HepG2 (cell line): ENCODE results near the gene GRIA2. TPM values are rescaled to one million over a fixed set of nuclear protein-coding genes. Genes with fewer than 3 reads are reported as not detected.

Experiments used
- ATAC-seq: fragments of 200-7000 bp; cut with Tn5 transposase; 3 replicates; pipeline ENCODE4 v1.9.1; 2020; ENCODE audit warnings: mild to moderate bottlenecking, moderate library complexity
- BruUV-seq: library from RNA; stranded (reverse); fragments of 400-500 nt; replicated peaks from 2 replicates; lab custom pipeline; 2021; lab: Mats Ljungman, UMichigan
- CTCF ChIA-PET: fragments of 300-600 bp; formaldehyde crosslinking; extraction: SDS; loops from one replicate; lab custom pipeline; 2021; ENCODE audit warnings: low total read pairs, inconsistent platforms, low intra/inter-chr PET ratio; lab: Yijun Ruan, JAX
- POLR2A ChIA-PET: fragments of 350-600 bp; sonication (Branson Sonifier 250); formaldehyde crosslinking; loops from one replicate; lab custom pipeline; 2020; ENCODE audit warnings: antibody characterized with exemption, inconsistent platforms; lab: Yijun Ruan, JAX
- DNase-seq: peaks from one replicate; pipeline ENCODE4 v3.0.0-alpha.2; 2015; ENCODE audit warnings: low spot score
- FAIRE-seq: peaks from 3 replicates; lab custom pipeline; 2011; peaks lifted over from hg19 to GRCh38; lab: Jason Lieb, UNC
- H2AFZ ChIP-seq: one replicate; pipeline ENCODE4 v1.6.1; 2011; ENCODE audit warnings: low read length, inconsistent platforms
- H3K27ac ChIP-seq: fragments of 300-600 bp; 3 replicates; pipeline ENCODE4 v1.8.0; 2011; ENCODE audit warnings: mixed run types, mild to moderate bottlenecking, mixed read lengths, low read length, inconsistent platforms; ENCODE audit not compliant: insufficient read depth; ENCODE audit errors: extremely low read length
- H3K27me3 ChIP-seq, 2 experiments: fragments of 200-600 bp in 1 of 2; 2 replicates in 1 of 2; 3 replicates in 1 of 2; pipeline versions ENCODE4 v1.6.0 to v1.8.0; 2011; ENCODE audit warnings: low read length in 2 of 2, mild to moderate bottlenecking in 2 of 2, moderate library complexity in 2 of 2, inconsistent platforms in 1 of 2; ENCODE audit not compliant: insufficient read depth in 2 of 2, control insufficient read depth in 1 of 2
- H3K36me3 ChIP-seq, 2 experiments: fragments of 200-600 bp in 1 of 2; replicated peaks in 1 of 2; 2 replicates in 1 of 2; 3 replicates in 1 of 2; pipeline versions ENCODE4 v1.5.1 to v1.8.0; 2011; ENCODE audit warnings: low read length in 2 of 2, inconsistent platforms in 1 of 2; ENCODE audit not compliant: insufficient read depth in 2 of 2, control insufficient read depth in 1 of 2
- H3K4me1 ChIP-seq: 2 replicates; pipeline ENCODE4 v1.5.1; 2012; ENCODE audit warnings: low read length, inconsistent platforms; ENCODE audit not compliant: insufficient read depth
- H3K4me2 ChIP-seq: 2 replicates; pipeline ENCODE4 v1.6.0; 2011; ENCODE audit warnings: low read depth, low read length, inconsistent platforms
- H3K4me3 ChIP-seq, 3 experiments: fragments of 200-600 bp in 1 of 3; sonication (generic), shearing (Covaris generic) in 1 of 3; replicated peaks in 1 of 3; 2 replicates each; pipeline ENCODE4 v1.5.1; 2011 to 2016; ENCODE audit warnings: low read length in 3 of 3, inconsistent platforms in 2 of 3, low read depth in 2 of 3, mild to moderate bottlenecking in 2 of 3, control low read depth in 1 of 3, mixed read lengths in 1 of 3; ENCODE audit not compliant: insufficient read depth in 1 of 3
- H3K79me2 ChIP-seq: one replicate; pipeline ENCODE4 v1.6.1; 2011; ENCODE audit warnings: low read length, inconsistent platforms; ENCODE audit not compliant: insufficient read depth
- H3K9ac ChIP-seq: 2 replicates; pipeline ENCODE4 v1.6.0; 2011; ENCODE audit warnings: mild to moderate bottlenecking, low read depth, low read length, inconsistent platforms; ENCODE audit not compliant: insufficient read depth
- H3K9me3 ChIP-seq: 2 replicates; pipeline ENCODE4 v1.5.1; 2012; ENCODE audit warnings: mild to moderate bottlenecking, low read length
- H4K20me1 ChIP-seq: 2 replicates; pipeline ENCODE4 v1.6.0; 2011; ENCODE audit warnings: inconsistent platforms, mild to moderate bottlenecking, low read length, moderate library complexity; ENCODE audit not compliant: insufficient read depth
- ARNT ChIP-seq: fragments of 450-650 bp; IDR thresholded peaks from 2 replicates; pipeline ENCODE4 v1.6.1; 2017
- EED ChIP-seq: sonication (generic); formaldehyde crosslinking; IDR thresholded peaks from 2 replicates; pipeline ENCODE4 v1.5.0; 2020; ENCODE audit warnings: mild to moderate bottlenecking, missing genetic modification reagents
- GLMP ChIP-seq: sonication (generic); formaldehyde crosslinking; IDR thresholded peaks from 2 replicates; pipeline ENCODE4 v1.9.0; 2021; ENCODE audit warnings: missing genetic modification reagents, mild to moderate bottlenecking, borderline replicate concordance
- HDAC6 ChIP-seq: fragments of 200-600 bp; sonication (generic); IDR thresholded peaks from 2 replicates; pipeline ENCODE4 v1.7.0; 2017; ENCODE audit warnings: mild to moderate bottlenecking, antibody characterized with exemption, low read length, low read depth
- HOXA7 ChIP-seq: sonication (generic); formaldehyde crosslinking; IDR thresholded peaks from 2 replicates; pipeline ENCODE4 v1.8.1; 2022; ENCODE audit warnings: mild to moderate bottlenecking, missing genetic modification reagents, moderate library complexity
- HOXA9 ChIP-seq: sonication (generic); formaldehyde crosslinking; IDR thresholded peaks from 2 replicates; pipeline ENCODE4 v1.8.1; 2022; ENCODE audit warnings: missing genetic modification reagents, mild to moderate bottlenecking, moderate library complexity, borderline replicate concordance
- NCOA2 ChIP-seq: sonication (generic); formaldehyde crosslinking; IDR thresholded peaks from 2 replicates; pipeline ENCODE4 v1.8.0; 2022; ENCODE audit warnings: inconsistent platforms
- NONO ChIP-seq, 2 experiments: fragments of 450-650 bp in 1 of 2; sonication (generic) in 1 of 2; formaldehyde crosslinking in 1 of 2; IDR thresholded peaks in 1 of 2; conservative IDR thresholded peaks in 1 of 2; 2 replicates each; pipeline versions ENCODE4 v1.6.1 to v1.8.0; 2017 to 2022; ENCODE audit warnings: mild to moderate bottlenecking in 1 of 2, missing genetic modification reagents in 1 of 2, moderate library complexity in 1 of 2
- NR2F1 ChIP-seq, 2 experiments: fragments of 450-650 bp in 1 of 2; formaldehyde crosslinking in 1 of 2; IDR thresholded peaks; 2 replicates each; pipeline versions ENCODE4 v1.5.0 to v1.6.1; 2016 to 2020; ENCODE audit warnings: mild to moderate bottlenecking in 1 of 2, missing compliant biosample characterization in 1 of 2, missing genetic modification reagents in 1 of 2, moderate library complexity in 1 of 2
- PBX3 ChIP-seq: sonication (generic); formaldehyde crosslinking; IDR thresholded peaks from 2 replicates; pipeline ENCODE4 v1.8.1; 2023; ENCODE audit warnings: missing genetic modification reagents, inconsistent platforms, borderline replicate concordance
- PHF8 ChIP-seq: sonication (generic); formaldehyde crosslinking; IDR thresholded peaks from 2 replicates; pipeline ENCODE4 v1.5.0; 2020; ENCODE audit warnings: missing genetic modification reagents
- STAT6 ChIP-seq: sonication (generic); formaldehyde crosslinking; IDR thresholded peaks from 2 replicates; pipeline ENCODE4 v1.4.0; 2020; ENCODE audit warnings: missing genetic modification reagents, mild to moderate bottlenecking, borderline replicate concordance
- TBL1XR1 ChIP-seq: fragments of 150-350 bp; IDR thresholded peaks from 2 replicates; pipeline ENCODE4 v1.6.1; 2014; ENCODE audit warnings: borderline replicate concordance, low read length; ENCODE audit not compliant: partially characterized antibody
- TCF12 ChIP-seq, 2 experiments: fragments of 450-650 bp in 1 of 2; sonication (generic) in 1 of 2; formaldehyde crosslinking in 1 of 2; IDR thresholded peaks; 2 replicates each; pipeline versions ENCODE4 v1.6.1 to v1.8.0; 2017 to 2022; ENCODE audit warnings: antibody characterized with exemption in 1 of 2, mild to moderate bottlenecking in 1 of 2, missing genetic modification reagents in 1 of 2, moderate library complexity in 1 of 2
- ZBTB8A ChIP-seq: sonication (generic); formaldehyde crosslinking; IDR thresholded peaks from 2 replicates; pipeline ENCODE4 v1.4.0; 2020; ENCODE audit warnings: mild to moderate bottlenecking, low read depth, missing genetic modification reagents, borderline replicate concordance
- ZNF672 ChIP-seq: sonication (generic); formaldehyde crosslinking; IDR thresholded peaks from 2 replicates; pipeline ENCODE4 v1.8.1; 2022; ENCODE audit warnings: missing genetic modification reagents
- ZSCAN22 ChIP-seq: sonication (generic); formaldehyde crosslinking; IDR thresholded peaks from 2 replicates; pipeline ENCODE4 v1.4.0; 2020; ENCODE audit warnings: mild to moderate bottlenecking, missing genetic modification reagents
- WGBS: methylation state at CpG from one replicate; pipeline ENCODE4 v1.1.6; 2017; ENCODE audit warnings: low lambda C conversion rate; 5-methylcytosine and 5-hydroxymethylcytosine counted together
- in situ Hi-C: cut with HindIII; loops from 2 replicates; pipeline ENCODE4 v1.10.0; 2017; ENCODE audit warnings: low pct_unique_long_range_greater_than_20kb; ENCODE audit not compliant: extremely low pct_ligation_motif_present
- intact Hi-C: fragments of 100-400 bp; cut with micrococcal nuclease; formaldehyde crosslinking; loops from one replicate; pipeline ENCODE4 v1.10.0; 2022; ENCODE audit not compliant: unreplicated experiment
- polyA plus RNA-seq, 8 experiments: library from polyadenylated mRNA; depleted of rRNA in 3 of 8; stranded (reverse) in 7 of 8; unstranded in 1 of 8; fragments of >200 nt; fragmentation: Illumina TruSeq in 4 of 8; extraction: Trizol in 4 of 8; gene quantifications; 2 replicates each; pipeline versions ENCODE4 v1.2.1 to v1.2.3, GENCODE V29; 2011 to 2016; ENCODE audit warnings: low read depth in 4 of 8, missing spikeins in 1 of 8, mixed read lengths in 1 of 8; ENCODE audit not compliant: insufficient read depth in 1 of 8
- total RNA-seq, 5 experiments: library from RNA; depleted of rRNA; stranded (reverse); fragments of >200 nt; fragmentation: Illumina TruSeq; extraction: Trizol; gene quantifications; 2 replicates each; pipeline ENCODE4 v1.2.3, GENCODE V29; 2016; ENCODE audit warnings: low read depth in 1 of 5

Gene GRIA2
- total and polyA plus RNA-seq, 2 of the 13 experiments (the other 11 are each of a cell fraction or from before 2014, with no cell fraction given): not detected

GRCh38 chr4:157287445-157287844, 66.9 kb downstream of the GRIA2 start:
- Histone ChIP-seq H2AFZ (no peak overlapping the region), H3K9ac (no peak overlapping the region), H4K20me1 (no peaks in the 10 kb centered on the region), H3K27me3 (no peaks in the 10 kb centered on the region), H3K4me1 (no peaks in the 10 kb centered on the region), H3K79me2 (no peaks in the 10 kb centered on the region), H3K4me2 (no peak overlapping the region), H3K9me3 (no peaks in the 10 kb centered on the region), H3K36me3 (no peaks in the 10 kb centered on the region), H3K4me3 (no peak overlapping the region), H3K27ac (no peak overlapping the region)
- BruUV-seq: no TSS peak
- DNase-seq: no peak
- intact Hi-C loops (no loop called here), in situ Hi-C loops (no loop called here)
- ChIA-PET POLR2A (no interaction called here), CTCF (no interaction called here)
- FAIRE-seq: no peak
- TF ChIP-seq ZNF672 (CRISPR knock-in tag): no peak
- TF ChIP-seq EED (CRISPR knock-in tag): no peak
- no peak for TF ChIP-seq HDAC6
- TF ChIP-seq STAT6: no peak
- no peak for TF ChIP-seq NCOA2 (CRISPR knock-in tag)
- TF ChIP-seq ARNT: no peak
- TF ChIP-seq PHF8 (CRISPR knock-in tag): no peak
- TF ChIP-seq PBX3: no peak
- TF ChIP-seq GLMP (CRISPR knock-in tag): no peak
- no peak for TF ChIP-seq NONO (IDR thresholded peaks at IDR 0.05)
- TF ChIP-seq NONO (CRISPR knock-in tag; conservative IDR thresholded peaks at IDR 0.05): no peak
- TF ChIP-seq ZSCAN22 (CRISPR knock-in tag): no peak
- no peak for TF ChIP-seq TCF12 (IDR thresholded peaks at IDR 0.05)
- TF ChIP-seq TCF12 (CRISPR knock-in tag; IDR thresholded peaks at IDR 0.05): no peak
- no peak for TF ChIP-seq TBL1XR1
- no peak for TF ChIP-seq HOXA9 (CRISPR knock-in tag)
- no peak for TF ChIP-seq HOXA7
- TF ChIP-seq NR2F1 (CRISPR knock-in tag; IDR thresholded peaks at IDR 0.05): no peak
- no peak for TF ChIP-seq ZBTB8A
- no peak for ATAC-seq
- 0% methylated on average over 4 of the region's 4 CpGs for WGBS
